H54 (cell line): ENCODE results near the gene NXT1.

Source experiments
- DNase-seq: peaks from one replicate; pipeline ENCODE4 v3.0.0; 2011; ENCODE audit warnings: low spot score, mixed read lengths; ENCODE audit not compliant: insufficient read length
- FAIRE-seq: peaks from 3 replicates; lab custom pipeline; 2011; peaks lifted over from hg19 to GRCh38; lab: Jason Lieb, UNC
- POLR2A ChIP-seq: IDR thresholded peaks from 2 replicates; pipeline ENCODE4 v1.6.1; 2011; ENCODE audit warnings: low read depth, mild to moderate bottlenecking, low read length

Gene NXT1

DNA sequence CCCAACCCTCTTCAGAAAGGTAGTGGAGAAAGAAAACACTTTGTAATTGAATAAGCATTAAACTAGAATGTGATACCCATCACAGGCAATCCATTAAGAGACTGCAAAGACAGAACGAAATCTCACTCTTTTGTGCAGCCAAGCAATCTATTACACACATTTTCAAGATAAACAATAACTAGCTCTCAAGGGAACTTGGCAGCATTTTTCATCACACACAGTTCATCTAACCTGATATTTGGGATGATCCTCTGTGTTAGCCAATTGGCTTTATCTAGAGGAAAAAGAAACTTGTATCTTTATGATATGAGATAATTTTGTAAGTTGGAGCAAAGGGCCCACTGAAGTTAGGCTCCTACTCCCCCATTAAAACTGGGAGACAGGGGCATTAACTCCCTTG lies 9.9 kb downstream of the NXT1 start:
- TF ChIP-seq POLR2A = no peak
- no peak for DNase-seq
- no peak for FAIRE-seq

- FAIRE-seq (no peak), DNase-seq (no peak)
Measured at GRCh38 chr20:23361119-23361475, 10.5 kb downstream of the NXT1 start.

DNA sequence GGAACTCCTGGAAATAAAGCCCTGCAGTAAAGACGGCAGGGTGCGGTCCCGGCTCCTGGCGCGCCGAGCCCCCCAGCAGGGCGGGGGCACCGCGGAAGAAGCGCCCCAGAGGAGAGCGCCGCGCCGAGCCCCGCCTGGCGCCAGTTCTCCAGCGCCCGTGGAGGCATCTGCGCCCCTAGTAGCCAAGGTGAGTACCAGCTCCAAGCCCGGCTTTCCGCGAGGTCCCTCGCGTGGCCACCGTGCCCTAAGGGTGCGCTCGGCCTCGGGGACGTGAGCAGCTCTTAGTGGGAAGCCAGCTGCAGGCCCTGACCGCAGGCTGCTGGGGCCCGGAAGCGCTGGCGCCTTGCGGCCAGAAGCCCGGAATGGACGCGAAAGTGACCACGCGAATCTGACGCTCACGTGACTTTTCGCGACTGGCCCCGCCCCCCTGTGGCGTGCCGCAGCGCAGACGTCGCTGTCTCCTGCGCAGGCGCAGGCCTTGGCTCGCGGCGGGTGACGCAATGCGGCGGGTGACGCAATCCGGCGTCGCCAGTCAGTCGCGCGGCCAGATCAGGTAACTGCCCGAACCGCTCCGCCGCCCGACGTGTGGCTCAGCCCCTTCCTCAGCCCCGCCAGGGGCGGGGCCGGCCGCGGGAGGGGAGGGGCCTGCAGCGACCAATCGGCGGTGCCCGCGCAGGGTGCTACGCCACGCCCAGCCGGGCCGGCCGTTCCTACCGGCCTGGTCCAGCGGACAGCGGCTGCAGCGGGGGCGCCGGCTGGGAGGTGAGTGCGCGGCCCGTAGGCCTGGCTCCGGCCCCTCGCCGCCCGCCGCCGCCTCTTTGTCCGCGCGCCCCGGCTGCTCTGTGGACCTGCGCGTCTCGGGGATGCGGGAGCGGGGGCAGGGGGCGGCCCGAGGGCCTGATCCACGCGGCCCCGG lies 11.1 kb downstream of the NXT1 start, which contains the start of gene GZF1:
Gene GZF1, plus strand, starts transcription at position 707 of the 916 bp plus-strand sequence. CDS start 2,202 bp downstream, outside the sequence.
- TF ChIP-seq POLR2A = peak; percentile 94
- FAIRE-seq (no peak), DNase-seq (peak; percentile 92)

More at GRCh38 chr20:23361119-23361475, 10.5 kb downstream of the NXT1 start:
- TF ChIP-seq POLR2A = no peak

DNA sequence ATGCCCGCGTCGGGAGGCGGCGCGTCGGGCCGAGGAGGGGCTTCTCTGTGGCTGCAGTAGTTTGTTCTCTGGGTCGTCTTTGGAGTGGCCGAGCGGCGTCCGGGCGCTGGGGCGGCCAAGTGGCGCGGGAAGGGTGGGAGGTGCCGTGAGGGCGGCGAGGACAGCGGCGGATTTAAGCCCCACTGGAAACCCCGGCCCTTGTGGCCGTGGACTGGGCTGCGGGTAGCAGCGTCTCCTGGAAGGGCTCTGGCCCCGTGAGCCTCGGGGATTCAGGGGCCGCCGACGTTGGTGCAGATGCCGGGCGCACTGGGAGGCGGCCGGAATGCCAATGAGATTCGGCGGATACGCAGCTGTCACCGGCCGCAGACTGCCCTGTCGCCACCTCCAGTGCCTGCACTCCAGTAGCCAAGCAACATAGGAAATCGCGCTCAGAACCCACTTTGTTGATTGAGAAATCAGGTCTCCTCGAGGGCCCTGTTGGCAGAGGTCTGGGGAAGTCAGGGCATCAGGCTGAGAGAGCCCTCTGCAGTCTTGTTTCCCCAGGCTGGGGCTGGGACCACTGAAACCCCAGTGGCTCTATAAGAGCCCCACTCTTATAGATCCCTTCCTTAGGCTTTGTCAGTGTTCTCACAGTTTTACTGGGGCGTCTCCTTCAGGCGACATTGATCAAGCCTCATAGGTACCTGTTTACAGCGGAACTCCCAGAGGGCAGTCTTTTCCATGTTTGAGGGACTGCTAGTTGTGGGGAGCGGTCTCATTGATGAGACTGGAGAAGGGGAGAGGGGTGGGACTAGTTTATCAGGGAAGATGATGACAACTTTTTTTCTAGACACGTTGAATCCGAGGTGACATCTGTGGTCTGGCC lies 12.0 kb downstream of the NXT1 start:
- peak; percentile 50 for DNase-seq
- no peak; the same call in 1 of the 2 replicates for TF ChIP-seq POLR2A
- no peak for FAIRE-seq

GRCh38 chr20:23363257-23363649 lies 12.7 kb downstream of the NXT1 start:
- DNase-seq = no peak
- FAIRE-seq = no peak
- TF ChIP-seq POLR2A = no peak

DNA sequence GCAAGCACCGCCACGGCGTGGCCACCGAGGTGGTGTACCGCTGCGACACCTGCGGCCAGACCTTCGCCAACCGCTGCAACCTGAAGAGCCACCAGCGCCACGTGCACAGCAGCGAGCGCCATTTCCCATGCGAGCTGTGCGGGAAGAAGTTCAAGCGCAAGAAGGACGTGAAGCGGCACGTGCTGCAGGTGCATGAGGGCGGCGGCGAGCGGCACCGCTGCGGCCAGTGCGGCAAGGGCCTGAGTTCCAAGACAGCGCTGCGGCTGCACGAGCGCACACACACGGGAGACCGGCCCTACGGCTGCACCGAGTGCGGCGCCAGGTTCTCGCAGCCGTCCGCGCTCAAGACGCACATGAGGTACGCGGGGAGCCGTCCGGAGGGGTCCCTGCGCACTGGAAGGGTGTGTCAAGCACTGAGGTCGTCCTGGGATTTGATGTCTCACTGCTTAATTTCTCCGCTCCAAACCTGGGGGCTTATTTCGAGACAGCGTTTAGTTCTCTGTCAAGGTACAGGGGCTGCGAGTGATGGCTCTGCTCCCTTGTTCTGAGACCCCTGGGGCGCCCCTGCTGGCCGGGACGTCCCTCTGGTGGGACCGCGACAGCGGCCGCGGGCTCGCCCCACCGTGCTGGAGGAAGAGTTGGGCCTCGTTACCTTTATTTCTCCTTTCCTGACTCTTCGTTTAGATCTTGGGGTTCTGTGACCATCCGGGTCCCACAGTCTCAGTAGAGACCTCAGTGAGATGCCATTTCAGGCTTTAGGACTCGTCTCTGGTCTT lies 15.0 kb downstream of the NXT1 start:
- FAIRE-seq (no peak), DNase-seq (no peak)
- no peak for TF ChIP-seq POLR2A

DNA sequence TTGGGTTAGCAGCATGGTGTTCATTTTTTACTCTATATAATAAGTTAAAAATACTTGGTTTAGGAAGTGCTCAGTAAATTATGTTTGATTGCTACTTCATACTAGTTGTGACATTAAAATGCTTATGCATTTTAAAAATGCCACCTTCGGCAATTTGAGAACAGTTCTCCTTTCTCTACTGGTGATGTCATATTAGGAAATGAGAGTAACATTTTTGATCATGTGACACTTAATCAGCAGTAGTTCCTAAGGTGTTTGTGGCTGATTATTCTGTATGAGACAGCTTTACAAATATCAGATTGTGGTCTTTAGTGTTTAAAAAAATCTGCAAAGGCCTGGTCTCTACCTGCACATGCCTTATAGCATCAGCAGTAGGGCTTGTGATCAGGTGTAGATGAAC lies 15.8 kb downstream of the NXT1 start:
- DNase-seq (no peak), FAIRE-seq (no peak)
- no peak for TF ChIP-seq POLR2A

GRCh38 chr20:23367770-23368169 lies 17.2 kb downstream of the NXT1 start:
- no peak for TF ChIP-seq POLR2A
- no peak for FAIRE-seq
- no peak for DNase-seq

DNA sequence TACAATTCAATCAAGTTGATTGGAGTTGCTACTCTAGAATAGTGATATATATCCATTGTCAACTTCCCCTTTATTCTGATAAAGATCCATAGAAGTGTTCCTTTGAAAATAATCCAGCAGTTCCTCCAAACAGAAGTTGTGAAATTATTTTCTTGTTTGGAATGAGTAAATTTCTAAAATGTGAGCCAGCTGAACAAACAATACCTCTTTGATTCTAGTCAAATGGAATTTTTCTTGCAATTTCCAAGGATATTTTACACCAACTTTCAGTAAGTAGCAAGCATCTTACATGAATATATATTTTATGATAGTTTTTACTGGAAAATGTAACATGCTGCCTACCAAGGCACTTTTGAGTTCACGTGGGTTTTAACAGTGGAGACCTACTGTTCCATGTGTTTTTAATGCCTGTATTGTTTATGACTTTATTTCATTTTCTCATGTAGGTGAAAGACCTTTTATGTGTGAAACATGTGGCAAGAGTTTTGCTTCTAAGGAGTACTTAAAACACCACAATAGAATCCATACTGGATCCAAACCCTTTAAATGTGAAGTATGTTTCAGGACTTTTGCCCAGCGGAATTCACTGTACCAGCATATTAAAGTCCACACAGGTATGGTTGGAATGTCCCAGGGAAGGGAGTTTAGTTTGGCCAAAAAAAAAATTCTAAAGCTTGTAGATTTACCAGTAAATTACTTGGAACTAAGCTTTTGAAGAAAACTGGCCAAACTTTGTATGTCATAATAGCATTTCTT lies 17.9 kb downstream of the NXT1 start:
- no peak for FAIRE-seq
- TF ChIP-seq POLR2A = no peak
- DNase-seq = no peak

- no peak for DNase-seq
- FAIRE-seq = no peak
- no peak for TF ChIP-seq POLR2A
Measured at GRCh38 chr20:23369072-23369823, 18.7 kb downstream of the NXT1 start.

DNA sequence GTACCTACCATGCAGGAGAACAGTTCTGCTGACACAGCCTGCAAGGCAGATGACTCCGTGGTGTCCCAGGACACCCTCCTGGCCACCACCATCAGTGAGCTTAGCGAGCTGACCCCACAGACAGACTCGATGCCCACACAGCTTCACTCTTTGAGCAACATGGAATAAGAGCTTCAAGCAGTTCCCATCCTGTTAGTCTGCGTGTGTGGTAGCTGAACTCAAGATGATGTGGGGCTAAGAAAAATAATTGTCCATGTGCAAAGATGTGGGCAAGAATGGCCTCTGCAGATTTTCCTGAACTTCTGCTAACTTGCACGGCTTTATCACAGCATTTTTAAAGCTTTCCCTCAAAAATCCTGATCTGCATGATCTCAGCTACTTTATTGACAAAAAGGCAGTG lies 19.7 kb downstream of the NXT1 start:
- FAIRE-seq = no peak
- DNase-seq = no peak
- no peak for TF ChIP-seq POLR2A

GRCh38 chr20:23370873-23371272 lies 20.3 kb downstream of the NXT1 start:
- FAIRE-seq (no peak), DNase-seq (no peak)
- TF ChIP-seq POLR2A = no peak

- DNase-seq (no peak), FAIRE-seq (no peak)
- TF ChIP-seq POLR2A = no peak
Measured at GRCh38 chr20:23371496-23371895, 20.9 kb downstream of the NXT1 start.
